ENCODE data around the gene UBE2F.
A peak's percentile ranks its signal among the peaks of the same experiment; 100 is the strongest.
"Not testable (repeated sequence)": the region's sequence is repeated elsewhere in the genome, so short reads cannot be mapped to it uniquely, and the experiment has no call there.

UBE2F gene

DNA sequence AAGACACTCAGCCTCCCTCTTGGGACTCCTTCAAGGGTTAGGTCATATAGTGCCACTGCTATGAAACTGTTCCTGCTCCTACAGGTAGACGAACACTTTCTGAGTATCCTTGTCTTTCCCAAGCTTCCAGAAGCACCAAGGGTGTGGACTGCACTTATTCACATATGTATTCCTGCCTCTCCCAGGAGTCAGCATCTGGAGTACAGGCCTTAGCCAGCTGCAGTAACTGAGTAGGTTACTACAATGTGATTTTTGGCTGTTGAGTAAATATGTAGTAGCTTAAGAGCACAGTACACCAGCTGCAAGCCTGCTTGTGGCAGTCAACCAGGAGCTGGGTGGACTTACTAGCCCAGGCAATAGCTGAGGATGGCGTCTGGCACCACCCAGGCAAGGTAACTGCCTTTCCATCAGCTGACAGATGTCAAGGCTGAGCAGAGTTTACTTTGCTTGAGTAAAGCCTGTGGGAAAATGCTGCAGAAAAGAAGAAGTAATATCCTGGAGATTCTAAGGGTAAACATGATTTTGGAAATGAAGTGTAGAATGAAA, 80.0 kb downstream of the UBE2F start:
- DNase-seq (ENCODE audit: low read depth): no peak

DNA sequence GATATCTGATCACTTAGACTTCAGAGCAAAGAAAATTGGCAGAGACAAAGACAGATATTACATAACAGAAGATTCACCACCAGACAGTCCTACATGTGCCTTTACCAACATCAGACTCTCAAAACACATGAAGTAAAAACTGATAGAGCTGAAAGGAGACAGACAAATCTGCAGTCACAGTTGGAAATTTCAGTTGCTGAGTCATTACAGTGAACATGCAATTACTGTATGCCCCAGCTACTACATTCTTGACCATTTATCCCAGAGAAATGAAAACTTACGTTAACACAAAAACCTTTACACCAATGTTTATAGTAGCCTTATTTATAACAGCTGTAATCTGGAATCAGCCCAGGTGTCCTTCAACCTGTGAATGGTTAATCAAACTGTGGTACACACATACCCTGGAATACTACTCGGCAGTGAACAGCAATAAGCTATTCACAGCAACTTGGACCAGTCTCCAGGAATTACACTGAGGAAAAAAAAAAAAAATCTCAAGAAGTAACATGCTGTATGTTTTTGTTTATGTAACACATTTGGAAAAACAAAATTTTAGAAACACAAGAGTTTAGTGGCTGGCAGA, 86.5 kb downstream of the UBE2F start:
- DNase-seq (ENCODE audit: low read depth): no peak

DNA sequence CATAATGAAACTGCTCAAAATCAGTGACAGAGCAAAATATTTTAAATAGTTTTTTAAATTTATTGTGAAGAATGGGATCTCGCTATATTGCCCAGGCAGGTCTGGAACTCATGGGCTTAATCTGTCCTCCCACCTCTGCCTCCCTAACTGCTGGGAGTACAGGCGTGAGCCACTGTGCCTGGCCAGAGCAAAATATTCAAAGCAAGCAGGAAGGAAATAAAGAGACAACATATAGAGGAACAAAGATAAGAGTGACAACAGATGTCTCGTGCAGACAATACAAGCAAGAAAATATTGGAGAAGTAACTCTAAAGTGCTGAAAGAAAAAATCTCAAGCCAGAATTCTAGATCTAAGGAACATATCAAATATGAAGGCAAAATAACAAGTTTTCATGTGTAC, 89.0 kb downstream of the UBE2F start:
- DNase-seq (ENCODE audit: low read depth): peak; percentile 52

DNA sequence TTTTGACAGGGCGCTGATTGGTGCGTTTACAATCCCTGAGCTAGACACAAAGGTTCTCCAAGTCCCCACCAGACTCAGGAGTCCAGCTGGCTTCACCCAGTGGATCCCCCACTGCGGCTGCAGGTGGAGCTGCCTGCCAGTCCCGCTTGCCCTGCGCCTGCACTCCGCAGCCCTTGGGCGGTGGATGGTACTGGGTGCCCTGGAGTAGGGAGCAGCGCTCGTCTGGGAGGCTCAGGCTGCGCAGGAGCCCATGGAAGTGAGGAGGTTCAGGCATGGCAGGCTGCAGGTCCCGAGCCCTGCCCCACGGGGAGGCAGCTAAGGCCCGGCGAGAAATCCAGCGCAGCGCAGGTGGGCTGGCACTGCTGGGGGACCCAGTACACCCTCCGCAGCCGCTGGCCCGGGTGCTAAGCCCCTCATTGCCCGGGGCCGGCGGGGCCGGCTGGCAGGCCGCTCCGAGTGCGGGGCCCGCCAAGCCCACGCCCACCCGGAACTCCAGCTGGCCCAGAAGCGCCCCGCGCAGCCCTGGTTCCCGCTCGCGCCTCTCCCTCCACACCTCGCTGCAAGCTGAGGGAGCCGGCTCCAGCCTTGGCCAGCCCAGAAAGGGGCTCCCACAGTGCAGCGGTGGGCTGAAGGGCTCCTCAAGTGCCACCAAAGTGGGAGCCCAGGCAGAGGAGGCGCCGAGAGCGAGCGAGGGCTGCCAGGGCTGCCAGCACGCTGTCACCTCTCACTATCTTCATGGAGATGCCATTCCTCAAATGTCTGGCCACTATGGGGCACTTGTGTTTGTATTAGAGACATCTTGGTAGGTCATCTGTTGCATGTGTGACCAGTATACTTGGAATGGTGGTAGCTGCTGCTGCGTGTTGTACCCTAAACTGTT, 91.1 kb downstream of the UBE2F start:
- not testable (repeated sequence) for DNase-seq (ENCODE audit: low read depth)

DNA sequence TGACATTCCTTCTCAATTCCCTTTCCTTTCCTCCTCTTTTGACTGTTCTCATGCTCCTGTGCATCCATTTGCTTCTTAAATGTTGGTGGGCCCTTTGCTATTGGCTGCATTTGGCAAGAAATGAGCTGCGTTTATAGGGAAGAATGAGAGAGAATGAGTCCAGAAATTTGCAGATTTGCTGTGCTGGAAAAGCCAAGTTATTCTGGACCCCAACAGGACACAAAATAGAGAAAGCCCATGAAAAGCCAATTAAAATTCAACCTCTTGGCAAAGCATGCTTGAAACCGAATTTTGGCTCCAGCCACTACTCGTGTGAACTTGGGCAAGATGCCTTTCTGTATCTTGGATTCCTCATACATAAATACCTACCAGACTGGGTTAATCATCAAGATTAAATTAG, 92.7 kb downstream of the UBE2F start:
- no peak for DNase-seq (ENCODE audit: low read depth)

DNA sequence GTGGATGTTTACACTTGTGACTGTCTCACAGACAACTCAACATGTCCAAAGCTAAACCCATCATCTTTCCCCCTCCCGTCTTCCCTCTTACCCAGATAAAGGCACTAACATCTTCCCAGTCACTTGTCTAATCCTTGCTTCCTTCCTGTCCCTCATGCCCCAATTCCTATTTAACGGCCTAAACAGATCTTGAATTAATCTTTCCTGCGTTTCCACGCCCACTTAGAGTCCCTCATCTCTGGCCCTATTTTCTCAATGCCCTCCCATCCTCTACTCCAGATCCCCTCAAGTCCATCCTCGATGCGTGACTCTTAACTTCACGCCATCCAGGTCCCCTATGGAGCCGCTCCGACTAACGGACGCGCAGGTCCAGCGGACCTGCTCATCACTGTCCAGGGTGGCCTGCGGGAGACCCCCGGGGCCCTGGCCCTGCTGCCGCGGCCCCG, 93.3 kb downstream of the UBE2F start:
- peak; percentile 58 for DNase-seq (ENCODE audit: low read depth)

DNA sequence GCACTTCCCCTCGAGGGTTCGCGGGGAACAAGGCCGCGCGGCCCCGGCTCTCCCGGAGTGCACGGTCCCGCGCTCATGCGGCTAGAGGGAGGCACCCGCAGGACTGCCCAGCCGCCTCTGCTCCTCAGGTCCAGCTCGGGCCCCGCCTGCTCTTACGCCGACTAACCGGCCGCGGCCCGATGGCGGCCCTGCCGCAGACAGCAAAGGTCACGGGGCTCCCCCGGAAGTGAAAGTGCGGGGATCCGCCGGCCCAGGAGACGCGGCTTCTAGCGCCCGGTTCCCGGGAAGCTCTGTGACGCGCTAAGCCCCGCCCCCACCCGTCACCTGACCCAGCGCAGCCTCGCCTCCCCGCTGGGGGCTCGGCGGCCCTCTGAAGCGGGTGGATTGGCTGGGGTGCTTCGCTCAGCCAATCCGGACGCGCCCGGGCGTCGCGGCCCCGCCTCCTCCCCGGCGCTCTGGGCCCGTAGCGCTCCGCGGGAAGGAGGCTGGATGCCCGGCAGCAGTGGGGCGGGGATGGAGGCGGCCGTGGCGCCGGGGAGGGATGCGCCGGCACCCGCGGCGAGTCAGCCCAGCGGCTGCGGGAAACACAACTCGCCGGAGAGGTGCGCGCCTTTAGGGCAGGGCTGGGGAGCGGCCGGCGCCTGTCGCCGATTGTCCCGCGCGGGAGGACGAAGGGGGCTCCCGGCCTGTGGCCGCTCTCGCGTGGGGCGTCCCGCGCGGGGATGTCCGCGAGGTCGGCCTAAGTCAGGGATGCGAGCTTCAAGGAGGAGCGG, 93.9 kb downstream of the UBE2F start, which contains the start of gene SCLY:
TSS of gene SCLY (plus strand) at position 460 of the 773 bp plus-strand sequence. CDS start at position 514, 54 bp downstream.
- peak; percentile 90 for DNase-seq (ENCODE audit: low read depth)

DNA sequence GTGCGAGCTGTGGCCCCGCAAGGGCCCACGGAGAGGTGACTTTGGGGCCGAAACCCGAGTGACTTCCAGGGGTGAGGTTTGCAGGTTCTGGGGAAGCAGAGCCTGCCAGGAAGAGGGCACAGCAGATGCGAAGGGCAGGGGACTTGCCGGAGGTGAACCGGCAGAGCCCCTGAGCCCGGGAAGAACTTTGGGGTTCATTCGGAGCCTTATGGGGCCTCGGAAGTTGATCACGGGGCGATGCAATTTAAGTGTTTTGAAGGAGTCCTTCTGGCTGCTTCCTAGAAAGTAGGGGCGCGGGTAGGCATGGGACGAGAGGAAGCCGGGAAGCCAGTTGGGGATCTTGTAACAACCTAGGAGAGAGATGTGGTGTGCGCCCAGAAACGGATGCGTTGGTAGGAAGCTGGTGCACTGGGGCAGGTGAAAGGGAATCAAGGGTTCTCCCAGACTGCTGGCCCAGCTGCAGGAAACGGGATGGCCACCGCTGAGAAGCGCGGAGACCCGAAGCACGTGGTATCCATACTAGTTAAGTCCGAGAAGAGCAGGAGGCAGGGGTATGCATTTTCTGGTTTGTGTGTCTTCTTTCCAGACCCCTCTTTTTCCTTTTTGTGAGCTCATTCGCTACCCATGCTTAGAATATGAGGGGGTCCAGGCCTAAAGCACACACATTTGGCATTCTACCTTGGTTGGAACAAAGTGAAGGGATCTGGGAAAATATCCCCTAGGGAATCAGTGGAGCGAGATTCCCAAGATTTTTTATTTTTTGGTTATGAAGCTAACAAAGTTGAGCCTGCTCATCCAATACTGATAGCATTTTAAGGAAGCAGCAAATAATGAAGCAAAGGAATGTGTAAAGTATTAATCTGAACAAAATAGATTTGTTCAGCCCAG, 94.7 kb downstream of the UBE2F start:
- DNase-seq (ENCODE audit: low read depth): peak; percentile 53

DNA sequence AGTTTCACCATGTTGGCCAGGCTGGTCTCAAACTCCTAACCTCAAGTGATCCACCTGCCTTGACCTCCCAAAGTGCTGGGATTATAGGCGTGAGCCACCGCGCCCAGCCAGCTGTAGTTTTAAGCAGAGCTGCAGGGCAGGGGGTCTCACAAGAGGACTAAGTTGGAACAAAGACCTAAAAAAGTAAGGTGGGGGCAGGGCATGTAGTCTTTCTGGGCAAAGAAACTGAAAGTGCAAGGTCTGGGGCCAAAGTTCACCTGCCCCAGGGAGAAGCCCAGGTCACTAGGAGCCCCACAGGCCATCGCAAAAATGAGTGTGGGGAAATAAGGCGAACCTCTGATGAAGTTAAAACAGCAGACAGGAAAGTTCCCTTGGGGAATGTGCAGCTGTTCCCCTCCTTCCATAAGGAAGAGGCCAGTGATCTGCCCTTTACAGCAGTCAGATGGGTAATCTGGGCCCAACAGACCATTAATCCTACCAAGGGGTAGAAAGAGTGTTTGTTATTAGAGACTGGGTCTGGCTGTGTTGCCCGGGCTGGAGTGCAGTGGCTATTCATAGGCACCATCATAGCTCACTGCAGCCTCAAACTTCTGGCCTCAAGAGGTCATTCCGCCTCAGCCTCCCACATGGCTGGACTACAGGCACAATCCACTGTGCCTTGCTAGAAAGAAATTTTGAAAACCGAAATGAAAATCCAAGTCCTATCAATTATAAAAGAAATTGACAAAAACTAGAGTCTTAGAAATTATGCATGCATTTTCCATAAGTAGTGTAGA, 96.8 kb downstream of the UBE2F start:
- no peak for DNase-seq (ENCODE audit: low read depth)

DNA sequence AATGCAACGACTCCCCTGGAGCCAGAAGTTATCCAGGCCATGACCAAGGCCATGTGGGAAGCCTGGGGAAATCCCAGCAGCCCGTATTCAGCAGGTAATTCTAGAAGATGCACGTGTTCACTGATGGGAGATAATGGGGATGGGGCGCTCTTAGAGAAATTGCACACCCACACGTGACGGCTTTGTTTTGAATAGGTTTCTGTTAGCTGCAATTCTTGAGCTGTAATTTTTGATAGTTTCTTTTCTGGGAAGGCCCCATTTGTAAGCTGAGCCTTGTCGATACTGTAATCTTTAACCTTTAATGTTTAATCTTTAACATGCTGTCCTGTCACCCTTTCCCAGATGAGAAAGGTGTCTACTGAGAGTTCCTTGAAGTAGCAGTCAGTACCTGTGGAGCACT, 97.6 kb downstream of the UBE2F start:
- no peak for DNase-seq (ENCODE audit: low read depth)

DNA sequence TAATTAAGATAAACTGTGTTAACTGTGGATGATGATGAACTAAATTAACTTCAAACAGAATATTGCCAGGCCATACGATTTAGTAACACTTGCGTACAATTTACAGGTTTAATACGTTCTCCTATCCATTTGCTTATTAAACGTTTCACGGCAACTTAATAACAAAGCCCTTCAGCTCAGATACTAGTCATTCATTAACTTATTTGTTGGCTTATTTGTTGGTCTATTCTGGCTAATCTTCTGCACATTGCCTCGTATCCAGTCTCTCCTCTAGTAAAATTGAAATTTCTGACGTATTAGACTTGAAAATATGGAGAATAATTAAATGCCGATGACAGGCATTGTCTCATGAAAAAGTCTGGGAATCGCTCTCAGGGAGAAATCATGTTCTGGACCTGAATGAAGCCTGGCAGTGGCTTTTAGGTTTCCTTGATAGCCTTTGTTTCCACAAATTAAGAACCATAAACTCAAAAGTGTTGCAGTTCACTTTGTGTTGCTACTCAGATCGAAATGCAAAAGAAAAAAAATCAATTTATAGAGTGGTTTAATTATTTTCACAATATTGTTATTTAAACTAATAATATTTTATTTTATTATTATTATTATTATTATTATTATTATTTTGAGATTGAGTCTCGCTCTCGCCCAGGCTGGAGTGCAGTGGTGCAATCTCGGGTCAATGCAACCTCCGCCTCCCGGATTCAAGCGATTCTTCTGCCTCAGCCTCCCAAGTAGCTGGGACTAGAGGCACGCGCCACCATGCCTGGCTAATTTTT, 98.4 kb downstream of the UBE2F start:
- no peak for DNase-seq (ENCODE audit: low read depth)

DNA sequence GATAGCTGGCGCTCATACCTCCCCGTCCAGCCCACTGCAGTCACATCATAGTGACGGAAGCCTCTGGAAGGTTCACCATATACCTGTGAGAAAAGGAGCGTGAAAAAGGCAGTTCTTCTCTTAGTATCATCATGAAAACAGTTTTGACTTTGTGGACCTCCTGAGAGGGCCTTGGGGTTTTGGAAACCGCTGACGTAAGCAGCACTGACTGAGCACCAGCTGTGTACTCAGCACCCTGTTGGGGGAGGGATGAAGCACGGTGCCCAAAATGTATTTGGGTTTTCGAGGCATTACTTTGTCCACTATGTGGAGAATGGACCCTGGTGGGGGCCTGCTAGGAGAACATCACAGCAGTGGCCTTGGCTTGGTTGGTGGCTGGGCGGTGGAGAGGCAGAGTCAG, 99.4 kb downstream of the UBE2F start:
- no peak for DNase-seq (ENCODE audit: low read depth)

DNA sequence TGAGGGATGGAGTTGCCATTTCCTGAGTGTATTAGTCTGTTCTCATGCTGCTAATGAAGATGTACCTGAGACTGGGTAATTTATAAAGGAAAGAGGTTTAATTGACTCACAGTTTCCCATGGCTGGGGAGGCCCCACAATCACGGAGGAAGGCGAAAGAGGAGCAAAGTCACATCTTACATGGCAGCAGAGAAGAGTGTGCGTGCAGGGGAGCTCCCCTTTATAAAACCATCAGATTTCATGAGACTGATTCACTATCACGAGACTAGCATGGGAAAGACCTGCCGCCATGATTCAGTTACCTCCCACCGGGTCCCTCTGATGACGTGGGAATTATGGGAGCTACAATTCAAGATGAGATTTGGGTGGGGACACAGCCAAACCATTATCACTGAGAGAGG, 99.9 kb downstream of the UBE2F start:
- not testable (repeated sequence) for DNase-seq (ENCODE audit: low read depth)

DNA sequence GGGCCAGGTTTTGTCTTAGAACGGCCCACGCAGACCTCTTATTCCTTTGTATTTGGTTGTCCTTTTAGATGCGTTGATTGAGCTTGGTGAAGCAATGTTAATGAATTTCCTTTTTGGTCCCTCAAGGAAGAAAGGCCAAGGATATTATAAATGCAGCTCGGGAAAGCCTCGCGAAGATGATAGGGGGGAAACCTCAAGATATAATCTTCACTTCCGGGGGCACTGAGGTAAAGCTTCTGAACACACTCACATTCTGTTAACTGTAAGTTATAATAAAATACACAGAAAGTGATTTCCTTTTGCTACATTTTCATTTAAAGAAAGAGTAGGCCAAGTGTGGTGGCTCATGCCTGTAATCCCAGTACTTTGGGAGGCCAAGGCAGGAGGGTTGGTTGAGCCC, 101.1 kb downstream of the UBE2F start:
- DNase-seq (ENCODE audit: low read depth): no peak

DNA sequence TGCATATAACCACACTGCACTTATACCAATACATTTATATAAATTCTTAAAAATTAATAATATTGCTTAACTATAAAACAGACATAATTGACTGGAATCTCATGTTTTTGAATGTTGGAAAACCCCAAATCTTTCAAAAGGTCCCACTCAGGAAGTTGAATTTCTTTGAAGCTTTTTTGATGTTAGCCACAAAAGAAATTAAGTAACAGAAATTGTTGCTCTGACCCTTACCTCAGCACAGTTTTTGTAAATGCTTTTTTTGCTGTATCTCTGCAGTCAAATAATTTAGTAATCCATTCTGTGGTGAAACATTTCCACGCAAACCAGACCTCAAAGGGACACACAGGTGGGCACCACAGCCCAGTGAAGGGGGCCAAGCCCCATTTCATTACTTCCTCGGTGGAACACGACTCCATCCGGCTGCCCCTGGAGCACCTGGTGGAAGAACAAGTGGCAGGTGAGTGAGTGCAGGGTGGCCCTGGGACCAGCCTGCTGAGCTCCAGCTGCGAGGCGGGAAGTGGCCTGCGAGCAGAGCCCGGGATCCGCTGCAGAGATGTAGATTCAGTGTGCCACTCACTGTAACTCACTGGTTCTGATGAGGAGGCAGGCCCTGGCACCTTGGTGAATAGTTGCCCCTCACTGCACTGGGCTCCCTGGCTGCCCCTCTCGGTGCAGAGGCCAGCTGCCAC, 102.4 kb downstream of the UBE2F start:
- DNase-seq (ENCODE audit: low read depth): no peak

DNA sequence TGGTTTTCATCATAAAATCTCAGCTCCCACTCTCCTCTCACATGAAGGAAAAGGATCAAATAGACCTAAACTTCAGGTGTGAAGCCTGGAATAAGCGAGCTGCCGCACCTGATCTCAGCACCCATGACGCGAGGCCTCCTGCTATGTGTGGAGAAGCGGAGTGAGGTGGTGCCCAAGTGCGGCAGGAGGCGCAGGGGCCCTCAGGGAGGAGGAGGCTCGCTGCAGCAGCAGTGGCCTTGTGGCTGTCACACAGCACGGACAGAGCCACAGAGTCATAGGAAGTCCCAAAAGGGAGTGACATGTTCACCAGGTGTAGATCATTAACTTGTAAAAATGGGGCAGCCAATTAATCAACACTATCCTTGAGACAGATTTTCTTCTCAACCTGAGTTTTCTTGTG, 103.1 kb downstream of the UBE2F start:
- DNase-seq (ENCODE audit: low read depth): no peak

DNA sequence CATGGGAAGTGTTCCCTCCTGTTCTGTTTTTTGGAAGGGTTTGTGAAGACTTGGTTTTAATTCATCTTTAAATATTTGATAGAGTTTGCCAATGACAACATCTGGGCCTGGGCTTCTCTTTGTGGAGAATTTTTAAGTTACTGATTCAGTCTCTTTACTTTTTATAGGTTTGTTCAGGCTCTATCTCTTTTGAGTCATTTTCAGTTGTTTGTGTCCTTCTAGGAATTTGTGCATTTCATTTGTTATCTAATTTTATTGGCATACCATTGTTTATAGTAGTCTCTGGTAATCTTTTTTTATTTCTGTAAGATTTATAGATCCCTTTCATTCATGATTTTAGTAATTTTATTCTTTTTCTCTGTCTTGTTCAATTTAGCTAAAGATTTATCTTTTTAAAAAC, 108.6 kb downstream of the UBE2F start:
- no peak for DNase-seq (ENCODE audit: low read depth)

DNA sequence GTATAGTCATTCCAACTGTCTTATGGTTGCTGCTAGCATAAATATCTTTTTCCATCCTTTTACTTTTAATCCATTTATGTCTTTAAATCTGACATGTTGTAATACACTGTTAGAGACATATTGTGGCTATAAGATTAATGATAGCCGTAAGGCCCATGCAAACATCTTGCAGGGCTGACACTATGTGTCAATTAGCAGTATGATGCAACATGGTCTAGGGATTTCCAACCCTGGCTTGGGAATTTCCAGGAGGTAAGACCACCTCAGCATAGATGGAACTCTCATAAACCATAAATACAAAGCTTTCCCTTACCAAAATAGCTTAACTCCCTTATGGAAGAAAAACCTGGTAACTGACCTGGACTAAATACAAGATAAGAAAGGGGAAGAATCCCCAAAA, 110.5 kb downstream of the UBE2F start:
- DNase-seq (ENCODE audit: low read depth): no peak

DNA sequence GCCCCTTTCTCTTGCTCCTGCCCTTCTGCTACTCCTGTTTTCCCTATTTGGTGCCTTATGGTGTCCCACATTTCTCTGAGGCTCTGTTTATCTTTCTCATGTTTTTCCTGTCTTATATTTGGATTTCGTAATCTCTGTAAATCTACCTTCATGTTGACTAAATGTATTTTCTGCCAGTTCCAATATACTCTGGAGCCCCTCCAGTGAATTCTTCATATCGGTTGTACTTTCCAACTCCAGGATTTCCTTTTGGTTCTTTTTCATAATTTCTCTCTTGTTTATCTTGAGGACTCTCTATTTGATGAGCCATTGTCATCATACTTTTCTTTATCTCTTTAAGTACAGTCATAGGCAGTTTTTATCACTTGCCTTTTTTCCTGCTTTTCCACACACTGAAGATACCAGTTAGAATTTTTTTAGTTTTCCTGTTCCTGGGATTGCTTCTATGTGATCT, 113.1 kb downstream of the UBE2F start:
- no peak for DNase-seq (ENCODE audit: low read depth)
